ENCODE data around the gene MMD. TPM values are rescaled to one million over a fixed set of nuclear protein-coding genes. Genes with fewer than 3 reads are reported as not detected.
"Not testable (repeated sequence)": the region's sequence is repeated elsewhere in the genome, so short reads cannot be mapped to it uniquely, and the experiment has no call there.

Gene MMD
- total RNA-seq, 1 donor from 2014 or later, result 8.9 TPM

DNA sequence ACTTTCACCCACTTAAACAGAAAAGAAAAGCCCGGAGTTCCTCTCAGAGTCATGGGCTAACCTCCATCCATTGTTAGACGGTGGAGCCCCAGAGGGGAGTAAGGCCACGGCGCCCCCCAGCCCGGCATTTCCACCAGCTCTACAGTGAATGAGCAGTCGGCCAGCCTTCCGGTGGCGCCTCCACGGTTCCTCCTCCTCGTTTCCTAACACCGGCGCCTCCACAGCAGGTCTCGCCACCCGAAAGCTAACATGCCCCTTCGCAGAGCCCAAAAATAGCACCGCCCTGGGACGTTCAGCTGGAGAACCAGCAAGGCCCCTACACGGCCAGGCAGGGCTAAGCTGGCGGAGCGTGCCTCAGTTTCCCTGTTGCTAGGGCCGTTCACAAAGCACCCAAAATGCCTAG lies 858 bp downstream of the MMD start:
- DNase-seq (ENCODE audit: low spot score), result peak; percentile 64

DNA sequence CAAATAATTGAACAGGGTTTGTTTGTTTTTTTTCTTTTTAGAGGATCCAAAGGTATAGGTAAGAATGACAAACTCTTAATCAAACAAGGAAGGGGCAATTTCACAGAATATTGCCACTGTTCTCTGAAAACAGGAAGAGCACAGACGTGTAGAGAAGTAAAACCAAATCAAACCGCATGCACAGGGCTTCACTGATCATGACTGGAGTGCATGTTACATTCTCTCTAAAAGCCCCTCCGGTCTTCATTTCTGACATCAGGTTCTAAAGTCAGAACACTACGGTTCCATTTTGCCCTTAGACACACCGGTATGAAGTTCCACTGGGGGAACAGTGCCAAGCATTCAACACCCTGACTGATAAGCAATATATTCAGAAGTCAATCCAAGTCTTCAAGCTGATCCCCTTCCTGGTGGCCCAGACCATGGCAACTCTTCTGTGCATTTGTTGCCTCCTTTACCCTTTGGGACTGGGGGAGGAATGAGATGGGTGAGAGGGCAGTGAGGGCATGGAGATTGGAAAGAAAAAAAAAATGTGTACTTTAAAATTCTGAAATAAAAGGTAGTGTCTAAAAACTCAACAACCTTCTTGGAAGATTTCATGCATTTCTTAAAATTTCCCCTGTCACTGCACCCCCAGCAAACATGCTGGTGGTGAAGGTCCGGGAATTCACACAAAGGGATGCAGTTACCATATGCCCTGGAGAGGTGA lies 1.4 kb downstream of the MMD start:
- no peak for DNase-seq (ENCODE audit: low spot score)

DNA sequence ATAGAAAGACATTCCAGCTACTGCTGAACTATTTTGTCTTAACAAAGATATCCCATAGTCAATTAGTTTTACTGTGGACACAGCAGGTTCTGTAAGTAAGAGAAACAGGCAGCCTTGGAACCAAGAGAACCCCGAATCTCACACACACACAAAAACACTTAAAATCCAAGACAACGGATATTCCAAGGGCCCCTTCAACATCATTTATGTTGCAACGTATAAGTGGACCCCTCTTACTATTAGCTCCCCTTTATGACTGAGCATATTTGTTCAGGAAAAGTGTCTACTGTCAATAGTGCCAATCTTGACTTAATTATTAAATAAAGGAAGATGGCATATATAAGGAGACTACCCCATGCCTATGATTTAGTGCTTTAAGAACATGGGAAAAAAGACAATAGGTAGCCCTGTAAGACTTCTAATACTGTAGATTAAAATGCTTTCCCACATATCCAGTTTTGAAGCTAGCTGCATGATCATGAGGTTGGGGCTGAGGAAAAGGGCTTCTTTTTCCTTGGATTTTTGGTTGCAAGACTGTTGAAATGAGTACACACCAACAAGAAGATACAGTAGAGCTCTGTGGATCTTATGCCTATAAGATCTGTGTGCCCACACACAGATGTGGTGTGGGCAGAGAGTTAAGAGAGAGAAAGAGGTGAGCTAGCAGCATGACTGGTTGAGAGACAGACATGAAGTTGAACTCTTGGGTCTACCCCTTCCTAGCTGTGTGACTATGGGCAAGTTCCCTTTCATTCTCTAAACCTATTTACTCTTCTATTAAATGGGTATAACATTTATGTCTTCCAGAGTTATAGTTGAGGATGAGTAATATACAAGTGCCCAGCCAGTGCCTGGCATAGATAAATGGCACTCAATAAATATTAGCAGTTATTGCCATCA lies 3.0 kb downstream of the MMD start:
- no peak for DNase-seq (ENCODE audit: low spot score)

DNA sequence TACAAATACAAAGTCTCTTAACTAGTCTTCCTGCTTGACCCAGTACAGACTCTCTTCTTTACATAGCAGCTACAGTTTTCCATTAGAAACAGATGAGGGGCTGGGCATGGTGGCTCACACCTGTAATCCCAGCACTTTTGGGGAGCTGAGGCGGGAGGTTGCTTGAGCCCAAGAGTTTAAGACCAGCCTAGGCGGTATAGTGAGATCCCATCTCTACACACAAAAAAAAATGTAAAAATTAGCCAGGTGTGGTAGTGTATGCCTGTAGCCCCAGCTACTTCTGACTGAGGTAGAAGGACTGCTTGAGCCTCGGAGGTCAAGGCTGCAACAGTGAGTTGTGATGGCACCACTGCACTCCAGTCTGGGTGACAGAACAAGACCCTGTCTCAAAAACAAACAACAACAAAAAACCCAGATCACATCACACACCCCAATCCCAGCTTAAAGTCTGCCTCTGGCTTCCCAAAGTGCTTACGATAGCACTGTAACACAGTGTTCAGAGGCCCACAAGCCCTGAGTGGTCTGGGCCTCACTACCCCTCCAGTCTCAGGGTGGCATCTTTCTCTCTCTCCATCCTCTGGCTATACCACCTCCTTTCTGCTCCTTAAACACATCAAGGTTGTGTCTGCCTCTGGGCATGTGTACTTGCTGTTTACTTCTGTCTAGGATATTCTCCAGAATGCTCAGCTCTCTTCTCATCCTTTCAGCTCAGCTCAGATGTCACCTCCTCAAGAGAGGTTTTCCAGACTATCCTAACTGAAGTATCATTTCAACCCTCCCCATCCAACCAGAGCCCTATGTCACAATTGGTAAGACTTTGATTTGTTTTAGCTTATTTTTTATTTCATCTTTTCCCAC lies 4.0 kb downstream of the MMD start:
- no peak for DNase-seq (ENCODE audit: low spot score)

DNA sequence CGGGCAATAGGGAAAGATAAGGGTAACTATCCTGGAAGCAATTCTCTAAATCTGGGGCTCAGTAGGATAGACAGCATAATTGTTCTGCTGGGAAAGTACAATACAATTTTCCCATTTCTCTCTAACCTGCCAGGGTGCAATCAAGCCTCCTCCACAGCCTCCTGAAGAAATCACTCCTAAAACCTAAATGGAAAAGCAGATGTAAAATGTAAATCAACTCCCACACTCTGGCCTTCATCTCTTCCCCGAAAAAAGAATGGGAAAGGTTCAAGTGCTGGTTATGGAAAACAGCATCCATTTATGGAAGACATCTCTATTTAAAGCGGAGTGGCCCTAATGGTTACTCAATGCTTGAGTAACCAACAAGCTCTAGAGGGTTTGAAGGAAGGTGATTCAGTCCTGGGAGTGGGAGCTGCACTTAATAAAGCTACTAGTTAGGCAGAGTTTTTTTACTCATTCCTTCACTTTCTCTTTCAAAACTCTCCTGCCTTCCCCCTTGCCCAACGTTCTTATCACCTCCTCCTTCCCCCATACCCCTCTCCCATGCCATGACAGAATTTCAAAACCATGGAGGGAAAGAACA lies 5.1 kb downstream of the MMD start:
- no peak for DNase-seq (ENCODE audit: low spot score)

DNA sequence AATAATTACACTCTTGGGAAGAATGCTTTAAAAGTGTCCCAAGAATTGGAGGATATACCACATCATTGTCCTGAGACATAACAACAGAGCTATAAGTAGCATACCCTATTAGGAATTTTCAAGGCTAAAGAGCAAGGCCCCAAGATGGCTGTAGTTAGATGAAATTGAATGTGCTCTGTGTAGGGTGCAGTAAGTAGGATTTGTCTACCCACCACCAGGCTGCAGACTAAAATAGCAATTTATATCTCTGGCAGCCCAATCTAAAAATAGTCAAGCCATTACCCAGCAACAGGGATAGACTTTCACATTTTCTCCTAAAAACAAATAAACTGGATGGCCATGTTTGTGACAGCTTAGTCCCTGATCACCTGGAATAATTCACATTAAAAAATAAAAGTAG lies 5.6 kb downstream of the MMD start:
- DNase-seq (ENCODE audit: low spot score), result no peak

DNA sequence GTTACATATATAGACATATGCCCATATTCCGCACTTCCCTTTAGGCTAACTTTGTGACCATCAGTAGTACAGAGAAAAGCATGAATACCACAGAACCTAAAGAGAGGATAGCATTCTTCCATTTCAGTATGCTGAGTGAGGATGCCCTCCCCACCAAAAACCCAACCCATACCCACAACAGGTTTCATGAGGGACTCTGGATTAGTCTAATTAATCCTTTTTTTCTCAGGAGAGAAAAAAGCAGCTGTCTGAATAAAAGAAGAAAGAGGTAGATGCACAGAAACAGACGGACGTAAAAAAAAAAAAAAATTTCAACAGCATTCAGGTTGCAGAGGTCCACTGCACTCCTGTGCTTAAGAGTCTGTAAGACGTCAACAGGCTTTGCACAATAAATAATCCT lies 6.7 kb downstream of the MMD start:
- DNase-seq (ENCODE audit: low spot score), result no peak

DNA sequence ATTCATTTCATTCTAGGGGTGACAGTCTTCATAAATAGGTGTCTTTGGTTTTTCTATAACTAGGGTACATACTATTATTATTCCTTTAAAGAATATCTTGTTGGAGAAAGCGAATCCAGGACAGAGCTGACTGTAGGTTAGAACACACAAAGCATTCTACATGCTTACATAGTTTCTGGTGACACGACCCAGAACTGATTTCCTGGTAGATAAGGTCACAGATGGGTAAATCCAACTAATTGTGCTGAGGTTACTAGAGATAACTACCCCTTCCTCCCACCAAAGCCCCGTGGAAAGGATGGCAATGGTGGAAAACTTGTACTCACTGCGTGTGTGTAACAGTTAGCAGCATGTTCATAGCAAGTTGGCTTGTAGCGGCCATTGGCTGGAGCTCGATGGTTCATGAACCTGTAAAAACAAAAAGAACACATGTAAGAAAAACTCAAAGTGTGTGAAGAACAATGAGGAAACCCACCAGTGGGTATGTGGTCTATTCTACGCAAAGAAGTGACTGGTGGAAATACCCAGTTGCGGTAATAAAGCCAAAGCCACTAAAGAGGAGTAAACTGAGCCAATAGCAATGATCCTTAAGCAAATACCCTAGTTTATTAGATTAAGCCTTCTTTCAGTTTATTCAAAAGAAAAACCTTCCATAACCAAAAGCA lies 7.7 kb downstream of the MMD start:
- DNase-seq (ENCODE audit: low spot score), result no peak

DNA sequence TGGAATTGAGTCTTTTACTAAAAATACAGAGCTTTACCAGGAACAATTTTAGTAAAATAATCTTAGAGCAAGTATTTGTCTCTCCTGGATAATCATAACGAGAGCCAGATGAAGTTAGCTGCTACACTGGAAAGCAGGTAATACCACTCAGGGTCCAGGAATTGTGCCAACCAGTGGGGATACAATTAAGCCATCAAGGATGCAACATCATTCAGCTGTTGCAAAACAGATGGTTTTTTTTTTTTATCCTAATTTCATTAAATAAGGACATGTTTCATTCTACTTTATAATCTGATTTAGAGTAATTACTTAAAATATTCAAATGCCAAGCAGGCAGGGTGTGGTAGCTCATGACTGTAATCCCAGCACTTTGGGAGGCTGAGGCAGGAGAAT lies 10.2 kb downstream of the MMD start:
- no peak for DNase-seq (ENCODE audit: low spot score)

DNA sequence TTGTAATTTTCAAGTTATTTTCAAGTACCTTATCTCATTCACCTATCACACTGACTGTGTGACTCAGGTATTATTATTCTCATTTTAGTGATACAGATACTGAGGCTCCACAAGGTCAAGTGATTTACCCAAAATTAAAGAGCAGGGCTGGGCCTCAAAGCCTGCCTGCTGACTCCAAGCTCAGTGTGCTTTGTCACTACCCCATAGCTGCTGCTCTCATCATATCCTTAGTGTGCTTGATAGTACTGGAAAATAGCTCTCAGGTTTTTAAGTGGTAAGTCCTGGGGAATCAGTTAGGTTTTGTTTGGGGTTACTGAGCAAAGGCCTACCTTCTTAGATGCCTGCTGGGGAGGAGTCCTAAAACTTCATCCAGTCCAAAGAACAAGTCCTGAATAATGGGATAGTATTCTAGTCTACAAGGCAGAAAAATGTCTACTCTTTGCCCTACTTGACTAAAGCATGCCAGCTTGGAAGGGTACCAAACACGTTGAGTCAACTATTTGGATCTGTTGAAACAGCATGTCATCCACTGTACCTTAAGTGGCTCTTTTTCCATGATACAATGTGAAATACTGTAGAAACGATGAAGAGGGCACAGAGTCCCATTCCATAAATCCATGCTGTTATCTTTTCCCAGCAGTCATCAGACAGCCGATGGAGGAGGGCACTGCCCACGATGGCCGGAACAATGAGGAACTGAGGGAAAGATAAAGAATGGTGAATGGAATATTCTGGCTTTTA lies 10.7 kb downstream of the MMD start:
- DNase-seq (ENCODE audit: low spot score), result no peak

DNA sequence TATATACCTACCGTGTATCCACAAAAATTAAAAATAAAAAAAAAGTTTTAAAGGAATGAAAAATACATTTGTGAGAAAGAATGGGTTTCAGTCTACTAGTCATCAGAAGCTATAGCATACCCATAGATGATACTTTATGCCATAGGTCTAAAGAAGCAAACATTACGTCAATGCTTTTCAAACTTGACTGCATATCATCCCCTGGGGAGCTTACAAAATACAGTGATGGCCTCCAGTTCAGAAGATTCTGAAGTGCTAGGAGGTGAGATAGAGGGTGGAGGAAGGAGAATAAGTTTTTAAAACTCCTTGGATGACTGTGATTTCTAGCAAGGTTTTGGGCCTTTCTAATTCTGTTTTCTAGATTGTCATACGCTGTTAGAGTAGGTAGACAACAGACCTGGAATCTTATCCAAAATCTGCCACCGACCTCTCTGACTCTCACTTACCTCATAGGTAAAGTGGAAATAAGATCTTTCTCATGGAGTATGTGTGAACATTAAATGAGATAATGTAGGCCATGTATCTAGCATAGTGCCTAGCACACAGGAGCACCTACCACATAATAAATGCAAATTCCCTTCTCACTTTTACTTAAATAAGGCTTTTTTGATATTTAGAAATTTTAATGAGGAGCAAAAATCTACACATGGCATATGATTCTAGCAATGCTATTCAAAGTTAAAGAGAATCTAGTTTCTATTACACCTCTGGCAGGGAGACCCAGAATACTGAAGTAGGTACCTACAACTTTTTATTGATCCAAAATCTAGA lies 12.4 kb downstream of the MMD start:
- no peak for DNase-seq (ENCODE audit: low spot score)

DNA sequence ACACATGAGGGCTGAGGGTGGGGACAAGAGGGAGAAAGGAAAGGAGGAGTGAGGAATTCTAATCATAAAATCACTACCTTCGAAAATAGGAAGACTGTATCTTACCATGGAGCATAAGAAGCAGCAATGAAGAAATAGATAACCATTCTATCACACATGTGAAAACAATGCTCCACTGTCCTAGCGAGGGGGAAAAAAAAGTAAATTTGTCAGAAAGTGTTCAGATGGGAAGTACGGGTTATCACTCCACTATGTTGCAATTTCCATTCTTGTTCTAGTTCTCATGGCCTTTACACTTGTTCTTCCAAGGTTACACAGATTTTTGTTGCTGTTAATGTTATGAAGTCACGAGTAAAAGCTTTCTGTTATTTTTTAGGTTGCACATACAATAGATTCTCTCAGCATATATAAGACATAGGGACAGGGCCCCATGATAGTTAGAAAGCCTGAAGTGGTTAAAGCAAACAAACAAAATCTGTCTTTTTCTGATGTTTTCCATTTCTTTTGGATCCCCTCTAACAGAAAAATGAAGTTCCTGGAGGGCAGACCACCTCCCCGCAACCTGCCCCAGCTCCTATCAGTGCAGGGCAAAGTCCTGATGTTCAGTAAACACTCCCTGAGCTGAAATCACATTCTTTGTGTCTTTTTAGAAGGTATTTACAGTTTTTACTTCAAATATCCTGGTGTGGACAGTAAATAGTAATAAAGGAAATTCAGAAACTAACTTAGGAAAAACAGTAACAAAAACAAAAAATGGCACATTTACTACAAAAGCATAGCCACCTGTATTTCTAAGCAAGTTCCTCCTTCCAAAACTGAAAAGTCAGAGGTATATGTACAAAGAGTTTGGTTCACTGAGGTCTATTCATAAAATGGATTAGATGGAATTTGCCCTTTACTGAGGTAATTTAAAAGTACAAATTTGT lies 13.7 kb downstream of the MMD start:
- no peak for DNase-seq (ENCODE audit: low spot score)

DNA sequence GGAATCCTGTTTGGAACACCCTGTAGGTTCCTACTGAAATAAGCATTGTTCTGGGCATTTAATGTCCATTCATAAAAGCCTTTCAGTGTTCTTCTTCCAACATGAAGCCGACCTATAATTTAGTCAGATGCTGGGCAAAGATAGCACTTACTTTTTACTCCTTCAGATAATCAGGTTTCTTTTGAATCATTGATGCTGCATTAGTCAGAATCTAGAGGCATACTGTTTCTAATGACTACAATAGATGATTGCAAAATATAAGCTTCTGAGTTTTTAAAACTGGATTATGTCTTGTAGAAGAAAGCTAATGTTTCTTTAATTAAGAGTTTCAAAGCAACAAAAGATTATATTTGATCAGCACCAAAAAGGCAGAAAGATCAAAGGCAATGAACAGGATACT lies 16.0 kb downstream of the MMD start:
- DNase-seq (ENCODE audit: low spot score), result no peak

DNA sequence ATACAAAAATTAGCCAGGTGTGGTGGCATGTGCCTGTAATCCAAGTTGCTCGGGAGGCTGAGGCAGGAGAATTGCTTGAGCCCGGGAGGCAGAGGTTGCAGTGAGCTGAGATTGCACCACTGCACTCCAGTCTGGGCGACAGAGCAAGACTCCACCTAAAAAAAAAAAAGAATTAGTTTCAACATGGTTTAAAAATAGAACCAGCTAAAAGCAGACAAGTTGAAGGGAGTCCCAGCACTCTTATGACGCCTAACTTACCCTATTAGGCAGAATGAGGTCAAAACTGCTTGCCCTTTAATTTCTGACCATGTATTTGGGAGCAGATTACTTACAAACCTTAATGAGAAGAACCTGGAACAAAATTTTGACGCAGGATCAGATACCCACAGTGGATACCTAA lies 17.4 kb downstream of the MMD start:
- DNase-seq (ENCODE audit: low spot score), result not testable (repeated sequence)

DNA sequence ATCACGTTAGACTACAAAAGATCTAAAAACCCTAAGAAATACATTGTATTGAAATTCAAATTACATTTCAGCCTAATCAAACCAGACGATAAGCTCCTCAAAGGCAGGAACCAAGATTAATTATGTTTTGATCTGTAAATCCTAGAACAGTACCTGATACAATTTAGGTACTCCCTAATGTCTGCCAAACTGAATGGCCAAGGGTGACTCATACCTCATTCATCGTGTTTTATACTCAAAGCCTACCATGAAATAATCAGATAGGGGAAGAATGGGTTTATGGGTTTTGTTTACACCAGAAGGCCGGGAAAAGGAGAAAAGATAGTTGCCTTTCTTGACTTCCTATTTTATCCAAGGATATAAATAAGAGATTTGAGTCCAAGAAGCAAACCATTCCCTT lies 19.3 kb downstream of the MMD start:
- DNase-seq (ENCODE audit: low spot score), result no peak

DNA sequence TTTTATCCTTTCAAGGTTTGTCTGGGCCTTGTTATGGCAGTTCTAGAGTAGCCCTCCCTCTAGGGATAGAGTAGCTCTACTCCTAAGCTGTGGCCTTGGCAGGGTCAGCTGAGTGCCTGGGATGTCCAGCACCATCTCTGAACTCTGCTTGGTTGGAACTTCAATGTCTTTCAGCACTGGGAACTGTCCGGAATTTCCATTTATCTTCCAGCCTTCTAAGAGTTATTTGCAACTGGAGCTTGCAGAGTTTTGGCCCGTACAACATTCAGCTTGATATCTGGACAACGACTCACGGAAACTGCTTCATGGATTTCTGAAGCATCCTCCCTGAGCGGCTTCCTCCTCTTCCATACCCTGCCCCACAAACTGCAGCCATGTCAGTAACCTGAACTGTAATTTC lies 22.9 kb downstream of the MMD start:
- no peak for DNase-seq (ENCODE audit: low spot score)

DNA sequence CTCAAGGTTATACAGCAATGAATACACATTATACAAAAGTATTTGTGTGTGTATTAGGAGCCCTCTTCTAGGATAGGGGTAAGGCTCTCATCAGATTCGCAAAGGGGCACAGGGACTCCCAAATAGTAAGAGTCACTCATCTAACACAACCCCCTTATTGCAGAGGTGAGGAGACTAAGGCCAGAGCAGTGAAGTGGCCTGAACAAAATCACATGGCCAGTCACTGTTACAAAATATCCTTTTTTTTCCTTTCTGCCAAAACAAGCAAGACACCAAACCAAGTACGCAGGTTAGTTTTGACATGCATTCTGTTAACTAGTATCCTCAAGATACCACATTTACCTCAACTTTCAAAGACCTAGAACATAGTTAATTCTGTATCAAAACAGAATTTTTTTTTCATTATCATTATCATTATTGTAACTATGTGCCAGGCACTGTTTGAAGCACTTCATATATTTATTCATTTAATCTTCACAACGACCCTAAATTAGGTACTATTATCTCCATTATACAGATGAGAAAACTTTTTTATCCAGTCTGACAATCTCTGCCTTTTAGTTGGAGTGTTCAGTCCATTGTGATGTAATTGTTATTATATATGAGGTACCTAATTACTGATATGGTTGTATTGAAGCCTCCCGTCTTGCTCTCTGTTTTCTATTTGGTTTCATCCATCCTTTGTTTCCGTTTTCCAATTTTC lies 25.7 kb downstream of the MMD start:
- no peak for DNase-seq (ENCODE audit: low spot score)

DNA sequence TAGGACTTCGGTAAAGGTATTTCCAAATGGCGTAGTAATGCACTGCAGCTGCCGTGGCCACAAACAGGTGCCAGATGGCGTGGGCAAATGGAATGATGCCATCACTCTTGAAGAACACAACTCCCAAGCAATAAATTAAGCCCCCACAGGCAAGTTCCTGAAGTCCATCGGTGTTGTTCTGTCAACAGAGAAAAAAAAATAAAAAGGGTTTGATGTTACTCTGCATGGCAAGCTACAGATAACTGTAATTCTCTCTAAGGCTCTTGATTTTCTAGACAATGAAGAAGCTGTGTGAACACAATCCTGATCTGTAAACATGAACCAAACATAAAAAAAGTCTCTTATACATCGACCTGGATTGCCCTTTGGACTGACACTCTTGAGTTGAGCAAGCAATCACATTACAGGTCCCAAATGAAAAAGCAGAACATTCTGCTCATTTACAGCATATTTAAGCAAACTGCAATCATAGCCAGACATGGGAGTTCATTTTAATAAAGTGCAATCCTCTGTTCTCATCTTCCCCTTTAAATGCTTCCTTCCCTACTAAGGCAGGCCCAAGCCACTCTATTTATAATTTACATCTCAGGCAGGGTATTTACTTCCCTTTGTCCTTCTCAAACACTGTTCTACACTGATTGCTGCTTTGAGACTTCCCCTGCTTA lies 27.1 kb downstream of the MMD start:
- DNase-seq (ENCODE audit: low spot score), result no peak
